ENCODE results near the gene RFX2.

GRCh38 chr19:6047256-6047655 is 63.0 kb downstream of the RFX2 start:
- TF ChIP-seq ZNF274 (IDR thresholded peaks at IDR 0.05; ENCODE audit: low read depth, low read length) (no peak), YY1 (IDR thresholded peaks at IDR 0.05; ENCODE audit: insufficient read depth, insufficient read length) (no peak)

Data from NT2/D1 (cell line).